ENCODE measurements around the gene IER3. TPM values are rescaled to one million over a fixed set of nuclear protein-coding genes. Genes with fewer than 3 reads are reported as not detected.

IER3 gene
- total and polyA plus RNA-seq, 9 of the 15 experiments (the other 6 are each of a cell fraction or from before 2014, with no cell fraction given), result 1.5 to 30.0 (median 11.5) TPM

GRCh38 chr6:30781743-30782424, 37.5 kb upstream of the IER3 start (continued):
- TF ChIP-seq PYGO2 (tag; IDR thresholded peaks at IDR 0.05) (peak; percentile 44; the same call in 1 of the 2 replicates), PATZ1 (CRISPR knock-in tag; IDR thresholded peaks at IDR 0.05; ENCODE audit: borderline replicate concordance) (no peak; the same call in 1 of the 2 replicates), TAF9B (IDR thresholded peaks at IDR 0.05; ENCODE audit: partially characterized antibody) (peak; percentile 93), ZNF79 (CRISPR knock-in tag; IDR thresholded peaks at IDR 0.05; ENCODE audit: low read depth) (peak; percentile 74; the same call in 1 of the 2 replicates), KLF13 (tag; IDR thresholded peaks at IDR 0.05; ENCODE audit: borderline replicate concordance, low read depth) (no peak), ETV6 (IDR thresholded peaks at IDR 0.05; ENCODE audit: borderline replicate concordance in 1 of 2, low read depth in 2 of 2, low read length in 1 of 2) (peak; percentile 78 to 79; a peak in 3 of 4 replicates), ETV6 (CRISPR knock-in tag; IDR thresholded peaks at IDR 0.05; ENCODE audit: borderline replicate concordance) (no peak), NR3C1 (CRISPR knock-in tag; IDR thresholded peaks at IDR 0.05) (no peak), ZNF445 (CRISPR knock-in tag; IDR thresholded peaks at IDR 0.05; ENCODE audit: low read depth) (no peak), L3MBTL2 (IDR thresholded peaks at IDR 0.05) (peak; percentile 94), RBM39 (optimal IDR thresholded peaks at IDR 0.05; ENCODE audit: low read depth, low read length) (no peak), ATF1 (CRISPR knock-in tag; IDR thresholded peaks at IDR 0.05) (no peak), ATF1 (tag; IDR thresholded peaks at IDR 0.05) (peak; percentile 97), TEAD1 (CRISPR knock-in tag; IDR thresholded peaks at IDR 0.05) (peak; percentile 91 to 92), GTF2E2 (tag; IDR thresholded peaks at IDR 0.05) (peak; percentile 64)
- TF ChIP-seq, protein P1, sequence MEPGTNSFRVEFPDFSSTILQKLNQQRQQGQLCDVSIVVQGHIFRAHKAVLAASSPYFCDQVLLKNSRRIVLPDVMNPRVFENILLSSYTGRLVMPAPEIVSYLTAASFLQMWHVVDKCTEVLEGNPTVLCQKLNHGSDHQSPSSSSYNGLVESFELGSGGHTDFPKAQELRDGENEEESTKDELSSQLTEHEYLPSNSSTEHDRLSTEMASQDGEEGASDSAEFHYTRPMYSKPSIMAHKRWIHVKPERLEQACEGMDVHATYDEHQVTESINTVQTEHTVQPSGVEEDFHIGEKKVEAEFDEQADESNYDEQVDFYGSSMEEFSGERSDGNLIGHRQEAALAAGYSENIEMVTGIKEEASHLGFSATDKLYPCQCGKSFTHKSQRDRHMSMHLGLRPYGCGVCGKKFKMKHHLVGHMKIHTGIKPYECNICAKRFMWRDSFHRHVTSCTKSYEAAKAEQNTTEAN (CRISPR knock-in tag; IDR thresholded peaks at IDR 0.05), result no peak
